OCI-LY7 (cell line): Measurements from ENCODE around the gene PNKP.

Experiments used
- CTCF ChIP-seq: fragments of 200-600 bp; sonication (generic); conservative IDR thresholded peaks from 2 replicates; pipeline ENCODE4 v1.5.1; 2014; ENCODE audit warnings: mild to moderate bottlenecking, antibody characterized with exemption, low read length, moderate library complexity, mixed read lengths
- EZH2phosphoT487 ChIP-seq: fragments of 200-600 bp; sonication (generic); IDR thresholded peaks from 2 replicates; pipeline ENCODE4 v1.6.1; 2018; ENCODE audit warnings: low read depth, borderline replicate concordance, mild to moderate bottlenecking, mixed run types, antibody characterized with exemption, low read length, moderate library complexity, mixed read lengths

GRCh38 chr19:49875857-49876421, 8.6 kb upstream of the PNKP start:
- TF ChIP-seq CTCF (no peak), EZH2phosphoT487 (no peak)
